Type B pancreatic cell (in vitro differentiated cells): ENCODE data around the gene MACROH2A2. TPM values are rescaled to one million over a fixed set of nuclear protein-coding genes. Genes with fewer than 3 reads are reported as not detected.

ENCODE experiments used
- DNase-seq: peaks from one replicate; pipeline ENCODE4 v3.0.0; 2021; ENCODE audit warnings: mixed read lengths; ENCODE audit not compliant: unreplicated experiment; ENCODE audit errors: extremely low spot score
- H3K27ac Mint-ChIP-seq: 2 replicates; pipeline ENCODE4 v1.8.0; 2021; ENCODE audit warnings: mild to moderate bottlenecking, mixed read lengths
- H3K27me3 Mint-ChIP-seq: 2 replicates; pipeline ENCODE4 v1.8.0; 2021; ENCODE audit warnings: mixed read lengths
- H3K36me3 Mint-ChIP-seq: 2 replicates; pipeline ENCODE4 v1.8.0; 2021; ENCODE audit warnings: mixed read lengths
- H3K4me1 Mint-ChIP-seq: one replicate; pipeline ENCODE4 v1.8.0; 2021; ENCODE audit warnings: mixed read lengths; ENCODE audit not compliant: unreplicated experiment
- H3K4me3 Mint-ChIP-seq: 2 replicates; pipeline ENCODE4 v1.8.0; 2021; ENCODE audit warnings: mild to moderate bottlenecking, mixed read lengths
- H3K9me3 Mint-ChIP-seq: 2 replicates; pipeline ENCODE4 v1.8.0; 2021; ENCODE audit warnings: mixed read lengths
- CTCF ChIP-seq: fragments of 200-600 bp; sonication (generic); conservative IDR thresholded peaks from 2 replicates; pipeline ENCODE4 v1.5.0; 2021; ENCODE audit warnings: antibody characterized with exemption, mild to moderate bottlenecking
- total RNA-seq: library from RNA; stranded (reverse); gene quantifications from 2 replicates; pipeline ENCODE4 v1.2.1, GENCODE V29; 2021; ENCODE audit warnings: low replicate concordance

Gene MACROH2A2
- total RNA-seq, 1 donor from 2014 or later: 117 TPM

- H3K36me3 Mint-ChIP-seq: peaks cover 8% of the 10 kb centered on the region
- peaks cover 16% of the 10 kb centered on the region for H3K4me1 Mint-ChIP-seq
- TF ChIP-seq CTCF: no peak
- no peak overlapping the region for H3K4me3 Mint-ChIP-seq
- H3K27me3 Mint-ChIP-seq: no peaks in the 10 kb centered on the region
- no peak overlapping the region for H3K27ac Mint-ChIP-seq
- no peaks in the 10 kb centered on the region for H3K9me3 Mint-ChIP-seq
- DNase-seq: no peak
Measured at GRCh38 chr10:70139151-70139996, 86.7 kb downstream of the MACROH2A2 start.

- no peak for DNase-seq
- no peak for TF ChIP-seq CTCF
- no peaks in the 10 kb centered on the region for H3K27me3 Mint-ChIP-seq
- peaks cover 9% of the 10 kb centered on the region for H3K36me3 Mint-ChIP-seq
- peaks cover 18% of the 10 kb centered on the region for H3K4me1 Mint-ChIP-seq
- H3K9me3 Mint-ChIP-seq: no peaks in the 10 kb centered on the region
- H3K27ac Mint-ChIP-seq: no peak overlapping the region
- no peak overlapping the region for H3K4me3 Mint-ChIP-seq
Measured at GRCh38 chr10:70139997-70140250, 87.3 kb downstream of the MACROH2A2 start.

- peaks cover 18% of the 10 kb centered on the region for H3K4me1 Mint-ChIP-seq
- no peak for TF ChIP-seq CTCF
- H3K36me3 Mint-ChIP-seq: peaks cover 9% of the 10 kb centered on the region
- DNase-seq: no peak
- no peak overlapping the region for H3K4me3 Mint-ChIP-seq
- H3K9me3 Mint-ChIP-seq: no peaks in the 10 kb centered on the region
- no peak overlapping the region for H3K27ac Mint-ChIP-seq
- no peaks in the 10 kb centered on the region for H3K27me3 Mint-ChIP-seq
Measured at GRCh38 chr10:70140297-70140696, 87.7 kb downstream of the MACROH2A2 start.

- peaks cover 18% of the 10 kb centered on the region for H3K4me1 Mint-ChIP-seq
- H3K9me3 Mint-ChIP-seq: no peaks in the 10 kb centered on the region
- H3K27me3 Mint-ChIP-seq: no peaks in the 10 kb centered on the region
- no peak overlapping the region for H3K27ac Mint-ChIP-seq
- H3K4me3 Mint-ChIP-seq: no peak overlapping the region
- DNase-seq: no peak
- H3K36me3 Mint-ChIP-seq: peaks cover 3% of the 10 kb centered on the region
- no peak for TF ChIP-seq CTCF
Measured at GRCh38 chr10:70142555-70142954, 89.9 kb downstream of the MACROH2A2 start.

GRCh38 chr10:70144372-70145110 is 91.9 kb downstream of the MACROH2A2 start:
- H3K27me3 Mint-ChIP-seq: no peaks in the 10 kb centered on the region
- H3K36me3 Mint-ChIP-seq: peaks cover 3% of the 10 kb centered on the region
- peak overlapping the region; percentile 84 for H3K4me3 Mint-ChIP-seq
- DNase-seq: no peak
- H3K9me3 Mint-ChIP-seq: no peaks in the 10 kb centered on the region
- peak overlapping the region; percentile 67 for H3K27ac Mint-ChIP-seq
- peaks cover 18% of the 10 kb centered on the region for H3K4me1 Mint-ChIP-seq
- no peak for TF ChIP-seq CTCF
